ENCODE data around the gene TMEM184A. TPM values are rescaled to one million over a fixed set of nuclear protein-coding genes. Genes with fewer than 3 reads are reported as not detected.

Gene TMEM184A
- total RNA-seq, 1 experiment from 2014 or later, result 6.7 TPM

Other genes with a start within 250 kb of the TMEM184A start
- 3.7 and 9.6 TPM in 2 replicates for gene MICALL2, start 96.7 kb downstream of the TMEM184A start, total RNA-seq (2014; rRNA removed; shearing (Covaris generic))
- gene INTS1, start 51.8 kb downstream of the TMEM184A start, total RNA-seq (2014; rRNA removed; shearing (Covaris generic)), result 43.1 and 48.7 TPM in 2 replicates
- 114 and 126 TPM in 2 replicates for gene MAFK, start 25.5 kb downstream of the TMEM184A start, total RNA-seq (2014; rRNA removed; shearing (Covaris generic))
- 125 and 137 TPM in 2 replicates for gene PSMG3, start 13.8 kb upstream of the TMEM184A start, total RNA-seq (2014; rRNA removed; shearing (Covaris generic))
- gene ELFN1, start 114.1 kb upstream of the TMEM184A start, total RNA-seq (2014; rRNA removed; shearing (Covaris generic)), result 1.3 and 1.8 TPM in 2 replicates